Measurements from ENCODE around the gene PLCB4. TPM values are rescaled to one million over a fixed set of nuclear protein-coding genes. Genes with fewer than 3 reads are reported as not detected.

Gene PLCB4
- total RNA-seq, 1 donor from 2014 or later: 10.5 TPM

DNA sequence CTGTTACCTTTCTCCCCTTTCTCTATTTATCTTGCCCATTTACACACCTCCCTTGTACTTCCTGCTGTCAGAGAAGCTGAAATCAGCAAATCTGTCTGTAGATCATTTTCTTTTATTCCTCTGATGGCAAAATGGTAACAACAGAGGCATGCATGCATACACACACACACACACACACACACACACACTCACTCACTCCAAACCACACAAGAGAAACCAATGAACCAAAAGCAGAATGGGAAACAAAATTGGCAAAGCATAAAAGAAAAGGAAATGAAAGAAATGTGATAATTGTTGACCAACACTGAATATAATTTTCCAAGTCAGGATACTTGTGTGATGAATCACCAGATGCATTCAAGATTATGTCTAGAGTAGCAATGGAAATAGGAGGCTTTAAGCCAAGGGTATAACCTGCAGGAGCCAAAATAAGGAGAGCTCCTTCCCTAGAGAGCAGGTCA, 172.4 kb downstream of the PLCB4 start:
- Mint-ChIP-seq H3K27me3 (ENCODE audit: unreplicated experiment) (peaks cover 4% of the 10 kb centered on the region), H3K27ac (ENCODE audit: unreplicated experiment) (no peak overlapping the region), H3K9me3 (ENCODE audit: unreplicated experiment) (no peaks in the 10 kb centered on the region), H3K36me3 (ENCODE audit: low read depth, unreplicated experiment) (no peaks in the 10 kb centered on the region), H3K4me3 (ENCODE audit: unreplicated experiment) (no peak overlapping the region), H3K4me1 (ENCODE audit: unreplicated experiment) (peaks cover 4% of the 10 kb centered on the region)
- TF ChIP-seq CTCF (IDR thresholded peaks at IDR 0.05; ENCODE audit: unreplicated experiment): no peak
- DNase-seq (ENCODE audit: low spot score): no peak

DNA sequence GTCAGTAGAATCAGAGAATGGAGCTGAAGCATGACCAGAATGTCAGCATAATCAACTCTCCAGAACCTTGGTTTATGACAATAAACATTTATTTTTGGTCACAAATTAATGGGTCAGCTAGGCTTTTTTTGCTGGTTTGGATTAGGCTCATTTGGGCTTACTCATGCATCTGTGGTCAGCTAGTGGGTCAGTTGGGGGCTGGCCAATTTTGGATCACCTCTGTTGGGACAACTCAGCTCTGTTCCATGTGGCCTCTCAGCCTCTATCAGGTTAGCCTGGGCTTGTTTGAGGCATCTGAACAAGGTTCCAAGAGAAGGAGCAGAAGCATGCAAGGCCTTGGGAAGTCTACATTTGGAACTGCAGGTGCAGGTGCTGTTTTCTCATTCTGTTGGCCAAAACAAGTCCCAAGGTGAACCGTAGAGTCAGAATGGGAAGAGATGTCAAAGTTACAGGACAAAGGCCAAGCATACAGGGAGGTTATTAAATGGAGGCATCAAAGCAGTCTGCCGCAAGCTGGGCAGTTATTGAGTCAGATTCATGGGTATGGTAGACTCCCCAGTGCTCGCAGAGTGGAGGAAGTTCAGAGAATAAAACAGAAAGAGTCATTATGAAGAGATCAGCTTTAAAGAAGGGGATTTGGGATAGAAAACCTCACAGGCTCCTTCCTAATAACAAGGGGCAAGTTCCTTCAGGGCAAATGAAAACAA, 173.0 kb downstream of the PLCB4 start:
- no peak for TF ChIP-seq CTCF (IDR thresholded peaks at IDR 0.05; ENCODE audit: unreplicated experiment)
- DNase-seq (ENCODE audit: low spot score): no peak
- H3K9me3 Mint-ChIP-seq (ENCODE audit: unreplicated experiment): no peaks in the 10 kb centered on the region
- no peak overlapping the region for H3K4me3 Mint-ChIP-seq (ENCODE audit: unreplicated experiment)
- H3K4me1 Mint-ChIP-seq (ENCODE audit: unreplicated experiment): peaks cover 4% of the 10 kb centered on the region
- H3K36me3 Mint-ChIP-seq (ENCODE audit: low read depth, unreplicated experiment): no peaks in the 10 kb centered on the region
- H3K27ac Mint-ChIP-seq (ENCODE audit: unreplicated experiment): no peak overlapping the region
- H3K27me3 Mint-ChIP-seq (ENCODE audit: unreplicated experiment): peaks cover 4% of the 10 kb centered on the region

DNA sequence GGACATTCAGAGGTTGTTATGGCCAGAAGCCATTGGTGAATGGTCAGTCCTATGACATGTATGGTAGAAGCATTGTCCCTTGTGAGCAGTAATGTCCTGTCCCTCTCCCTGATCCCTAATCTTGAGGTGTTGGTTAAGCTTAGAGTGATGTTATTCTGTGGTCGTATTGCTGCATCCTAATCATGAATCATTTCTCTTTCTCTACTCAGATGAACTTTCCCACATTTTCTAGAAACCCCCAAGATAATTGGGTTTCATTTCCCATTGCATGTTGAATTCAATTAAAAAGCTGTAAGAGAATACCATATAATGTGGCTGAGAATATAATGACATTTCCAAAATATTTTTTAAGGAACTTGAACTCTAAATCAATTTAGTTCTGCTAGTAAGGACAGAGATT, 175.1 kb downstream of the PLCB4 start:
- Mint-ChIP-seq H3K27ac (ENCODE audit: unreplicated experiment) (no peak overlapping the region), H3K9me3 (ENCODE audit: unreplicated experiment) (no peaks in the 10 kb centered on the region), H3K27me3 (ENCODE audit: unreplicated experiment) (peaks cover 4% of the 10 kb centered on the region), H3K36me3 (ENCODE audit: low read depth, unreplicated experiment) (no peaks in the 10 kb centered on the region), H3K4me1 (ENCODE audit: unreplicated experiment) (peaks cover 4% of the 10 kb centered on the region), H3K4me3 (ENCODE audit: unreplicated experiment) (no peak overlapping the region)
- DNase-seq (ENCODE audit: low spot score): no peak
- no peak for TF ChIP-seq CTCF (IDR thresholded peaks at IDR 0.05; ENCODE audit: unreplicated experiment)

DNA sequence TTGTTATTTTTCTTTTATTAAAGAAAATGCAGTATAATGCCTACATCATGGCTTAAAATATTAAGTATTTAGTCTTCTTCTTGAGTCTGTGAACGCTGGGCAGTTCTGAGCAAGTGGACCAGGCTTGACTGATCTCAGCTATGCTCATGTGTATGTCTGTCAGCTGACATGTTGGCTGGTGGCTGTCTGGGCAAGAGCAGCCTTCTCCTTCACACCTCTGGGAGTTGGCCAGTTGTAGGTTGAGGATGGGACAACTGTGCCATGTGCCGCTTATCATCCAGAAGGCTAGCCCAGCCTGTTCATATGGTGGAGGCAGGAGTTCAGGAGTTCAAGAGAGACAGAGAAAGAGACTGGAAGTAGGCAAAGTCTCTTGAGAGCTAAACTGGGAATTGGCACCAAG, 175.9 kb downstream of the PLCB4 start:
- H3K4me3 Mint-ChIP-seq (ENCODE audit: unreplicated experiment): no peak overlapping the region
- H3K4me1 Mint-ChIP-seq (ENCODE audit: unreplicated experiment): peaks cover 4% of the 10 kb centered on the region
- no peaks in the 10 kb centered on the region for H3K36me3 Mint-ChIP-seq (ENCODE audit: low read depth, unreplicated experiment)
- no peak overlapping the region for H3K27ac Mint-ChIP-seq (ENCODE audit: unreplicated experiment)
- DNase-seq (ENCODE audit: low spot score): no peak
- no peak for TF ChIP-seq CTCF (IDR thresholded peaks at IDR 0.05; ENCODE audit: unreplicated experiment)
- no peaks in the 10 kb centered on the region for H3K9me3 Mint-ChIP-seq (ENCODE audit: unreplicated experiment)
- peaks cover 4% of the 10 kb centered on the region for H3K27me3 Mint-ChIP-seq (ENCODE audit: unreplicated experiment)

GRCh38 chr20:9246731-9247130, 177.8 kb downstream of the PLCB4 start:
- Mint-ChIP-seq H3K9me3 (ENCODE audit: unreplicated experiment) (no peaks in the 10 kb centered on the region), H3K27me3 (ENCODE audit: unreplicated experiment) (peaks cover 4% of the 10 kb centered on the region), H3K27ac (ENCODE audit: unreplicated experiment) (no peak overlapping the region), H3K4me1 (ENCODE audit: unreplicated experiment) (no peaks in the 10 kb centered on the region), H3K36me3 (ENCODE audit: low read depth, unreplicated experiment) (no peaks in the 10 kb centered on the region), H3K4me3 (ENCODE audit: unreplicated experiment) (no peak overlapping the region)
- no peak for TF ChIP-seq CTCF (IDR thresholded peaks at IDR 0.05; ENCODE audit: unreplicated experiment)
- DNase-seq (ENCODE audit: low spot score): no peak

Measured in endothelial cell (in vitro differentiated cells).